Gastrocnemius medialis (tissue), 4 donors: ENCODE data around the gene RAB6B.

Source experiments
- CTCF ChIP-seq, 5 experiments: fragments of 450-650 bp in 3 of 5; fragments of 200-600 bp in 2 of 5; sonication (generic) in 2 of 5; IDR thresholded peaks in 4 of 5; conservative IDR thresholded peaks in 1 of 5; 1 replicate in 4 of 5; 2 replicates in 1 of 5; pipeline ENCODE4 v1.5.1; 2016 to 2019; ENCODE audit warnings: antibody characterized with exemption in 5 of 5, mild to moderate bottlenecking in 3 of 5, moderate library complexity in 3 of 5
- POLR2A ChIP-seq, 2 donors: fragments of 450-650 bp; IDR thresholded peaks; one replicate each; pipeline ENCODE4 v1.6.1; 2017; ENCODE audit warnings: antibody characterized with exemption in 2 of 2, mild to moderate bottlenecking in 2 of 2, moderate library complexity in 2 of 2

- TF ChIP-seq POLR2A (IDR thresholded peaks at IDR 0.05) = no peak
- no peak for TF ChIP-seq CTCF (IDR thresholded peaks at IDR 0.05 in 4 of 5, conservative IDR thresholded peaks at IDR 0.05 in 1 of 5)
These were observed 59.7 kb downstream of the RAB6B start for GRCh38 chr3:133835961-133836360.
